ENCODE results near the gene TEN1.

TEN1 gene

DNA sequence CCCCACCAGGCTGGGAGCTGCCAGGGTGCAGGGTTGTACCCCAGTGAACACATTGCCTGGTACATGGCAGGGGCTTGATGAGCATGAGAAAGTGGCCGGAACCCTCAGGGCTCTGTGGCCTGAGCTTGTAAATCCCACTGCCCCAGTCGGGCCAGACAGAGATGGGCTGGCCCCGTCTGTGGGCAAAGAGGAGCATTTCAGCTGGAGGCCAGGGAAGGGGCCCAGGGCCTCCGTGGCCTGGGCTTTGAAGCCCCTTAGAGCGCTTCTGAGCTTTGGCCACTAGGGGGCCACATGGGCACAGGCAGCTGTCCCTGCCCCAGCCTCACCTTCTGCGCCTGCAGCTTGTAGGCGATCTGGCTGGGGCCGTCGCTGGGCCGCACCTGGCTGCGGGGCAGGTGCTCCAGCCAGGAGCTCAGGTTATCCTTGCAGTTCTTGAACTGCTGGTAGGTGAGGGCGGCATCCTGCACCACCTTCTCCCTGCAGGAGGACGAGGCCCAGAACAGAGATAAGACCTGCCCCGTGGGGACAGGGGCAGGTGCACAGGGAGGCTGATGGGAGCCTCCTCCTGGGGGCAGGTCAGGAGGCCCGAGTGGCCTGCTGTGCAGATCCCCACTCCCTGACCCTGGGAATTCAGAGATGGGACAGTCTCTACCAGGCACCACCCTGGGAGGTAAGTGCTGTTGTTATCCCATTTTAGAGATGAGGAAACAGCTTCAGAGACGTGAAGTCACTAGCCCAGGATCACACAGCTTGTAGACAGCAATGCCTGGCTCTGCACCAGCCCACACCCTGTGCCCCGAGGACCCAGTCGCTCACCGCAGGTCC is 35.3 kb downstream of the TEN1 start:
- DNase-seq (ENCODE audit: low spot score in 2 of 2) = peak; percentile 54 to 58
- H3K4me1 Mint-ChIP-seq = peaks cover 7% of the 10 kb centered on the region
- peak; percentile 95 for ATAC-seq (replicated peaks; ENCODE audit: extremely low read depth, poor library complexity, severe bottlenecking)
- H3K4me3 Mint-ChIP-seq = no peak overlapping the region
- no peak overlapping the region for H3K27ac Mint-ChIP-seq (ENCODE audit: low read depth)
- H3K9me3 Mint-ChIP-seq = no peaks in the 10 kb centered on the region
- no peaks in the 10 kb centered on the region for H3K27me3 Mint-ChIP-seq
- peaks cover 2% of the 10 kb centered on the region for H3K36me3 Mint-ChIP-seq (ENCODE audit: insufficient read depth)

DNA sequence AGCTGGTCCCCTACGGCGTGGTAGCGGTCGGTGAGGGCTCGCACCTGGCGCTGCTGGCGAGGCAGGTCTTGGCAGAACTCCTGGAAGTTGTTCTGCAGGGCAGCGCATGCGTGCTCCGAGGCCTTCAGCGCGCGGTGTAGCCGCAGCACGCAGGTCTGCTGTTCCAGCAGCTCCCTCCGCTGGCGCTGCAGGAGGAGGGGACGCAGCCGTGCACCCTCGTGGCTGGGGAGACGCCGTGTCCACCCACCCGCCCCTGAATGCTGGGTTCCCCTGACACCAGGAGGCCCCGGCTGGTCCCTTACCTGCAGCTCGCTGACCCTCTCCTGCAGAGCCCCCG is 35.9 kb downstream of the TEN1 start:
- Mint-ChIP-seq H3K27me3 (no peaks in the 10 kb centered on the region), H3K9me3 (no peaks in the 10 kb centered on the region), H3K36me3 (ENCODE audit: insufficient read depth) (peaks cover 2% of the 10 kb centered on the region), H3K27ac (ENCODE audit: low read depth) (no peak overlapping the region), H3K4me1 (peaks cover 7% of the 10 kb centered on the region), H3K4me3 (no peak overlapping the region)
- DNase-seq (ENCODE audit: low spot score in 2 of 2) (no peak), ATAC-seq (replicated peaks; ENCODE audit: extremely low read depth, poor library complexity, severe bottlenecking) (no peak)

DNA sequence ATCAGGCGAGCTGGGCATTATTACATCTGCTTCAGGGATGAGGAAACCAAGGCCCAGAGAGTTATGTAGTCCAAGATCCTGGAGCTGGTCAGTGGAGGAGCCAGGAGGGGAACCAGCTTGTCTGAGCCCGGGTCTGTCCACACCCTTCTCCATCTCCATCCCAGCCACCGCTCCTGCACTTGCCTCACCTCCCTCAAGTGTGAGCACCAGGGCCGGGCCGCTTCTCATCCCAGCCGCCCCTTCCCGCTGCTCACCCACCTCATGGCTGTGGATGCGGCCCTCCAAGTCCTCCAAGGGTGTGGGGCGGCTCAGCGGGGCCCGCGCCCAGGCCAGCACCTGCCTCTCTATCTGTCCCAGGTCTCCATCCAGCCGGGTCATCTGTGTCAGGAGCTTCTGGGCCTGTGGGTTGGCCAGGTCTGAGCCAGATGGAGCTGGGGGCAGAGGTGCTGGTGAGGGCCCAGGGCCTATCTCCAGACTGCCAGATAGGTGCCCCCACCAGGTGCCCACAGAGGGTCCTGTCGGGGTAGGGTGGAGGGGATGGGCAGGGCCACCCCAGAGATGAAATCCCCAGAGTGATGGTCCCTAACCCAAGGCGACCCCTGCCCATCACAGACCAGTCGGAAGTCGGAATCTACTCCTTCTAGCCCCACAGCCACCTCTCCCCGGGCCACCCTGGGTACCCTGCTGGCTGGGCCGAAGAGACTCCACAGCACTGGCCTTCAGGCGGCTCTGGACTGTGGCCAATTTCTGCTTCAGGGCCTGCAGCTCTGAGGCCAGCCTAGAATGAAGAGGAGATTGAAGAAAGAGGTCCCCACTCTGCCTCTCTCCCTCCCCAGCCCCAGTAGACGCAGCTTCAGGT is 38.7 kb downstream of the TEN1 start:
- ATAC-seq (replicated peaks; ENCODE audit: extremely low read depth, poor library complexity, severe bottlenecking) (no peak), DNase-seq (ENCODE audit: low spot score in 2 of 2) (no peak)
- H3K9me3 Mint-ChIP-seq = no peaks in the 10 kb centered on the region
- no peak overlapping the region for H3K27ac Mint-ChIP-seq (ENCODE audit: low read depth)
- H3K27me3 Mint-ChIP-seq = no peaks in the 10 kb centered on the region
- peaks cover 5% of the 10 kb centered on the region for H3K36me3 Mint-ChIP-seq (ENCODE audit: insufficient read depth)
- H3K4me3 Mint-ChIP-seq = no peak overlapping the region
- peaks cover 7% of the 10 kb centered on the region for H3K4me1 Mint-ChIP-seq

DNA sequence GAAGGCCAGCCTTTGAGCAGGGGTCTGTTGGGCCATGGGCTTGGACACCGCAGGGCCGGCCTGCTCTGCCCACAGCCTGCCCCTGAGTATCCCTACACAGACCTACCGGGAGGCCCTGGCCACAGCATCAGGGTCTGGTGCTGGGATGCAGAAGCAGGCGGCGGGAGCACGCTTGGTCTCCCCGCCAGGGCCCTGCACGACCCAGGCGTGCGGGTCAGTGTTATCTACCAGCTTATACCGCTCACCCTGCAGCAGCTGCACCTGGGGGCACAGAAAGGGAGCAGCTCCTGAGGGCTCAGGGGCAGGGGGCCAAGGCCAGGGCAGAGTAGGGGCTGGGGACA is 39.3 kb downstream of the TEN1 start:
- no peak for DNase-seq (ENCODE audit: low spot score in 2 of 2)
- no peaks in the 10 kb centered on the region for H3K27me3 Mint-ChIP-seq
- no peak overlapping the region for H3K27ac Mint-ChIP-seq (ENCODE audit: low read depth)
- no peak for ATAC-seq (replicated peaks; ENCODE audit: extremely low read depth, poor library complexity, severe bottlenecking)
- peaks cover 7% of the 10 kb centered on the region for H3K4me1 Mint-ChIP-seq
- H3K4me3 Mint-ChIP-seq = no peak overlapping the region
- H3K36me3 Mint-ChIP-seq (ENCODE audit: insufficient read depth) = peaks cover 3% of the 10 kb centered on the region
- H3K9me3 Mint-ChIP-seq = no peaks in the 10 kb centered on the region

DNA sequence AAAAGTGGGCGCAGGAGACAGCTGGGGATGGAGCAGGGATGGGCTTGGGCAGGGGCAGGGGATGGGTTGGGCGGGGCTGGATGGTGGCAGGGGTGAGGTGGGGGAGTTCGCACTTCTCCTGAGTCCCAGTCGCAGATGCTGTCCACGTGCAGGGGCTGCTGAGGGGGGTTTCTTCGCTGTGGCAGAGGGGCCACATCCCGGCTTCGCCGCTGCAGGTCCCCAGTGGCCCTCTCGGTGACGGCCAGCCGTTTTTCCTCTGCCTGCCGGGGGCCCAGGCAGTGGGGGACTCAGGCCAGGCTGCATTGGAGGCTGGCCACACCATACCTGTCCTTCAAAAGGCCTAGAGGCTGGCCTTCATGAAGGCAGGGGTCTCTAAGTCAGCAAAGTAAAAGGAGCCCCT is 39.8 kb downstream of the TEN1 start:
- Mint-ChIP-seq H3K4me1 (peaks cover 7% of the 10 kb centered on the region), H3K36me3 (ENCODE audit: insufficient read depth) (peaks cover 3% of the 10 kb centered on the region), H3K27me3 (no peaks in the 10 kb centered on the region), H3K9me3 (no peaks in the 10 kb centered on the region), H3K4me3 (no peak overlapping the region), H3K27ac (ENCODE audit: low read depth) (no peak overlapping the region)
- DNase-seq (ENCODE audit: low spot score in 2 of 2) (no peak), ATAC-seq (replicated peaks; ENCODE audit: extremely low read depth, poor library complexity, severe bottlenecking) (no peak)

DNA sequence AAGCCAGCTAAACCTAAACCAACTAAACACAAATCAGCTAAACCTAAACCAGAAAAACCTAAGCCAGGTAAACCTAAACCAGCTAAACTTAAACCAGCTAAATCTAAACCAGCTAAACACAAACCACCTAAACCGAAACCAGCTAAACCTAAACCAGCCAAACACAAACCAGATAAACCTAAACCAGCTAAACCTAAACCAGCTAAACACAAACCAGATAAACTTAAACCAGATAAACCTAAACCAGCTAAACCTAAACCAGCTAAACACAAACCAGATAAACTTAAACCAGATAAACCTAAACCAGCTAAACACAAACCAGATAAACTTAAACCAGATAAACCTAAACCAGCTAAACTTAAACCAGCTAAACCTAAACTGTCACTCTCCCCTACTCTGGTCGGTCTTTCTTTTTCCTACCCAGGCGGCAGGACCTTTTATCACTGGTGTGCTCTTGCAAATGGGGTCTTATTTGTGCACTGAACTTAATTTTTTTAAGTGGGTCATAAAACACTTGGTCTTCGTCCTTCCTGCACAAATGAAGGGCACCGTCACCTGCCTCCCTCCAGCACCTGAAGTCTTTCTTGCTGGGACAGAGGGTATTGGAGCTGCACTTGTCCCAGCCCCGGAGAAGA is 40.9 kb downstream of the TEN1 start:
- Mint-ChIP-seq H3K27ac (ENCODE audit: low read depth) (peak overlapping the region; percentile 81), H3K36me3 (ENCODE audit: insufficient read depth) (peaks cover 3% of the 10 kb centered on the region), H3K9me3 (no peaks in the 10 kb centered on the region), H3K27me3 (no peaks in the 10 kb centered on the region), H3K4me3 (no peak overlapping the region), H3K4me1 (no peaks in the 10 kb centered on the region)
- no peak for ATAC-seq (replicated peaks; ENCODE audit: extremely low read depth, poor library complexity, severe bottlenecking)
- DNase-seq (ENCODE audit: low spot score in 2 of 2) = no peak

DNA sequence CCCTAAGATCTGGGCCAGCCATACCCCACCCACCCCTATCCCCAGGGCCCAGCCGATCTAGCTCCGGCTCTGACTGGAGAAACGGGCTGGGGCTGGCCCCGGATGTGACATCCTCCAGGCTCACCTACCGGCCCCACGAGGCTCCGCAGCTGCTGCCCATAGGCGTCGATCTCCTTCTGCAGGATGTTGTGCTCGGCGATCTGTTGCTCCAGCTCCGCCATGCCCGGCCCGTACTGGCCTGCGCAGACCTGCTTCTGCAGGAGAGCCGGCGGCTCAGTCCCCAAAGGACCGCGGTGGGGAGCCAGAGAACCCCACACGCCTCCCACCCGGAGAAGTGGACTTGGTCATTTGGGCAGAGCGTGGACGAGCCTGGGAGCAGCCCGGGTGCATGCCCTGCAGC is 43.2 kb downstream of the TEN1 start:
- H3K9me3 Mint-ChIP-seq = no peaks in the 10 kb centered on the region
- no peak overlapping the region for H3K4me3 Mint-ChIP-seq
- ATAC-seq (replicated peaks; ENCODE audit: extremely low read depth, poor library complexity, severe bottlenecking) (no peak), DNase-seq (ENCODE audit: low spot score in 2 of 2) (no peak)
- H3K36me3 Mint-ChIP-seq (ENCODE audit: insufficient read depth) = peaks cover 3% of the 10 kb centered on the region
- H3K27me3 Mint-ChIP-seq = no peaks in the 10 kb centered on the region
- H3K4me1 Mint-ChIP-seq = no peaks in the 10 kb centered on the region
- peak overlapping the region; percentile 33 for H3K27ac Mint-ChIP-seq (ENCODE audit: low read depth)

DNA sequence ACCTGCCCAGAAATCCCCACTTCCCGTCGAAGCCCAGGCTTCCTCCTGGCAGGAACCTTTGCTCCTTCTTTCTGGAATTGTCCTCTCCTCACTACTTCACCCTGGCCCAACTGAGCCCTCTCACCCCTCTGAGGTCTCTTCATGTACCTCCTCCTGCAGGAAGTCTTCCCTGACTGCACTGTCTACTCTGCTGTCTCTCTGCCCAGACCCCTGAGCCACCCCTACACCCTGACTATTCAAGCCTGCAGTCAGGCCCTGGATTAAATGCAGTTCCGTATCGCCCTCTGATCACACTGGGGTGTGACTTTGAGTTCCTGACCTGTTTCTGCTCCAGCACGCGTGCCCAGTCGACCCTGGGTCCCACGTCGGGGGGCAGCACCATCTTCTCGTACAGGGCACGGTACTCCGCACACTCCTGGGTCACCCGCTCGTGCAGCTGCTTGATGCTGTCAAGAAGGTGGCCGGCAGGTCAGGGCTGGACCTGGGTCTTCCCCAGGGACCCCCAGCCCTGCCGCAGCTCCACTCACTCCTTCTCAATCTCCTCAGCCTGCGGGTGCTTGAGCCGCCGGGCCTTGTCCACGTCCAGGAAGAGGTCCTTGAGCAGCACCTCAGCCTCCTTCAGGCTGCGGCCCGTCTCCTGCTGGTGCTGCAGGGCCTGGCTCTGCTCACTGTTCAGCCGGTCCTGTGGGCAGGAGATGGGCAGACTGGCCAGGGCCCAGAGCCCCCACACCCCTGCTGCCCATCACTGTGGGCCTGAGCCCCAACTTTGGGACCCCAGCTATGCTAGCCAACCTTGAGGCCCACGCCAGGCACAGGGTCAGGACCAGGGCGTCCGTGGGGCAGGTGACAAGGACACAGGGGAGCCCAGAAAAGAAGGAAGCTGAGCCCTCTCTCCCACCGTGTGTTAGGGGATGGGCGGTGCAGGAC is 44.2 kb downstream of the TEN1 start:
- H3K4me1 Mint-ChIP-seq = no peaks in the 10 kb centered on the region
- H3K27ac Mint-ChIP-seq (ENCODE audit: low read depth) = peak overlapping the region; percentile 33
- H3K9me3 Mint-ChIP-seq = no peaks in the 10 kb centered on the region
- no peak overlapping the region for H3K4me3 Mint-ChIP-seq
- peaks cover 3% of the 10 kb centered on the region for H3K36me3 Mint-ChIP-seq (ENCODE audit: insufficient read depth)
- no peak for DNase-seq (ENCODE audit: low spot score in 2 of 2)
- no peak for ATAC-seq (replicated peaks; ENCODE audit: extremely low read depth, poor library complexity, severe bottlenecking)
- H3K27me3 Mint-ChIP-seq = no peaks in the 10 kb centered on the region

DNA sequence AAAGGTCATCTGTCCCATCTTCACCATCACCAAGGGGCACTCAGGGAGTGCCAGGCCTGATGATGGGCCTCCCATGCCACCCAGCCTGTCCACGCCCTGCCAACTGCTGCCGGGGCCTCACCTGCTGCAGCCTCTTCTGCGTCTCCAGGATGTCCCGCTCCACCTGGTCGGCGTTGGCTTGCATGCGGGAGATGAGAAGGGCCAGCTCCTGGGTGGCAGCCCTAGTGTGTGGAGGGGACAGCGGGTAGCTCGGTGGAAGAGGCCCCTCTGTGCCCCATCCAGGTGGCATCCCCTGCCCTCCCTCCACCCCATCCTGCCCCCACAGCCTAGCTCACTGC is 44.8 kb downstream of the TEN1 start:
- peaks cover 3% of the 10 kb centered on the region for H3K36me3 Mint-ChIP-seq (ENCODE audit: insufficient read depth)
- H3K27ac Mint-ChIP-seq (ENCODE audit: low read depth) = no peak overlapping the region
- DNase-seq (ENCODE audit: low spot score in 2 of 2) = no peak
- no peaks in the 10 kb centered on the region for H3K27me3 Mint-ChIP-seq
- H3K9me3 Mint-ChIP-seq = no peaks in the 10 kb centered on the region
- no peaks in the 10 kb centered on the region for H3K4me1 Mint-ChIP-seq
- H3K4me3 Mint-ChIP-seq = no peak overlapping the region
- no peak for ATAC-seq (replicated peaks; ENCODE audit: extremely low read depth, poor library complexity, severe bottlenecking)

DNA sequence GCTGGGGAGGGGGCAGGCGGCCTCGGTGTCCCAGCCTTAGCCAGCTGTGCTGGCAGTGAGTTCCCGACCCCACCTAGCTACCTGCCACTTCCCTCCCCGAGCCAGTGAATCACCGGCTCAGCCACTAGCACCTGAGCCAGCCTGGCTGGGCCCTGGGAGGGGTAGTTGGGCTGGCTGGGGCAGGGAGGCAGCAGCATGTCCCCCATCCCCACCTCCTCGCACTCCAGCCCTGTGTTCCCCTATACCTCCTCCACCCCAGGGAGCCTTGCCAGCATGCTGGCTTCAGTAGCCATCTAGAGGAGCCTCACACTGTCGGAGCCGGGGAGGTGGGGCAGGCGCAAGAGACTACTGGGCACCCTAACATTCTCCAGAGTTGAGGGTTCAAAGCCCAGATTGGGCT is 45.3 kb downstream of the TEN1 start:
- Mint-ChIP-seq H3K9me3 (no peaks in the 10 kb centered on the region), H3K4me3 (no peak overlapping the region), H3K36me3 (ENCODE audit: insufficient read depth) (peaks cover 3% of the 10 kb centered on the region), H3K4me1 (peaks cover 5% of the 10 kb centered on the region), H3K27me3 (no peaks in the 10 kb centered on the region), H3K27ac (ENCODE audit: low read depth) (no peak overlapping the region)
- no peak for ATAC-seq (replicated peaks; ENCODE audit: extremely low read depth, poor library complexity, severe bottlenecking)
- DNase-seq (ENCODE audit: low spot score in 2 of 2) = no peak

DNA sequence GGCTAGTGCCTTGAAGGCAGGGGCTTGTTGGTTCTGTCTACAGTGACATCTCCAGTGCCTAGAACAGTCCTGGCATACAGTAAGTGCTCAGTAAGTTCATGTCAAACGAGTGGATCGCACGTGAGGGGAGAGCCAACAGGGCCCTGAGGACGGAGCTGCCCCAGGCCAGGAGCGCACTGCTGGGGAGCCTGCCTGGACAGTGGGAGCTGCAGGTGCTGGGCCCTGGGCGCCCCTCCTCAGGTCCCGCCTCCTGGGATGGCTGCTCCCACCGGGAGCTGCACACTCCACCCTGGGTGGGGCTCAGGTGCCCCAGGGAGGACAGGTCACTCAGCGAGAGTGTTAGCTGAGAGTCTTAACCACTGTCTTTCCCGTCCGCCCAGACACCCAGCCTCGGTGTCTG is 46.3 kb downstream of the TEN1 start:
- H3K4me1 Mint-ChIP-seq = peaks cover 11% of the 10 kb centered on the region
- peaks cover under 1% of the 10 kb centered on the region for H3K36me3 Mint-ChIP-seq (ENCODE audit: insufficient read depth)
- H3K9me3 Mint-ChIP-seq = no peaks in the 10 kb centered on the region
- H3K27me3 Mint-ChIP-seq = no peaks in the 10 kb centered on the region
- no peak overlapping the region for H3K27ac Mint-ChIP-seq (ENCODE audit: low read depth)
- H3K4me3 Mint-ChIP-seq = no peak overlapping the region
- DNase-seq (ENCODE audit: low spot score in 2 of 2) (no peak), ATAC-seq (replicated peaks; ENCODE audit: extremely low read depth, poor library complexity, severe bottlenecking) (no peak)

DNA sequence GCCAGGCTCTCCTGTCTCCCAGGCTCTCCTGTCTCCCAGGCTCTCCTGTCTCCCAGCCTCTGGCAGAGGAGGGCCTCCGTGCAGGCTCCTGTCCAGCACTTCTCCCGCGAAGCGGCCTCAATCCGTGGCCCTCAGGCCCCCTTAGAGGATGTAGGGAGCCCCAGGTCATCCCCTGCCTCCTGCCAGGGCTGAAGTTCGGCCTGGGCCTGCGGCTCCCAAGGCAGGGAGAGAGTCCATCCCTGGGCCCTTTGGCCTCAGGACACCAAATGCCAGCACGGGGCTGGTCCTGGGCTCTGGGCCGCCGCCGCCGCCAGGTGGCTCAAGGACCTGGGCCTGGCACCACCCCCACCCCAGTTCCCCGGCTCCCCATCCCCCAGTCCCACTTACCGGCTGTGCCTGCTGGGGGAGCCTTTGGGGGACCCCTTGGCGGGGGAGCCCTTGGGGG is 47.7 kb downstream of the TEN1 start:
- Mint-ChIP-seq H3K27me3 (no peaks in the 10 kb centered on the region), H3K9me3 (no peaks in the 10 kb centered on the region), H3K4me3 (no peak overlapping the region), H3K27ac (ENCODE audit: low read depth) (no peak overlapping the region), H3K4me1 (peaks cover 11% of the 10 kb centered on the region), H3K36me3 (ENCODE audit: insufficient read depth) (no peaks in the 10 kb centered on the region)
- ATAC-seq (replicated peaks; ENCODE audit: extremely low read depth, poor library complexity, severe bottlenecking) = no peak
- no peak for DNase-seq (ENCODE audit: low spot score in 2 of 2)
